MCF 10A (cell line): ENCODE results near the gene NAT16. TPM values are rescaled to one million over a fixed set of nuclear protein-coding genes. Genes with fewer than 3 reads are reported as not detected.
A peak's percentile ranks its signal among the peaks of the same experiment; 100 is the strongest.

ENCODE experiments used
- BruUV-seq: library from RNA; stranded (reverse); fragments of 400-500 nt; replicated peaks from 2 replicates; lab custom pipeline; 2021; lab: Mats Ljungman, UMichigan
- CTCF ChIA-PET: fragments of 300-600 bp; sonication (Branson Sonifier 250); formaldehyde crosslinking; extraction: SDS; loops from one replicate; lab custom pipeline; 2021; ENCODE audit warnings: antibody characterized with exemption, inconsistent platforms; lab: Yijun Ruan, JAX
- POLR2A ChIA-PET: fragments of 300-600, 350-650 bp; sonication (Branson Sonifier 250); formaldehyde crosslinking; extraction: SDS; loops from one replicate; lab custom pipeline; 2020; ENCODE audit warnings: antibody characterized with exemption, inconsistent platforms; lab: Yijun Ruan, JAX
- DNase-seq: peaks from one replicate; pipeline ENCODE4 v3.0.0-alpha.2; 2018; ENCODE audit not compliant: unreplicated experiment
- H3K27ac Mint-ChIP-seq: one replicate; pipeline ENCODE4 v1.8.0; 2022; ENCODE audit warnings: mild to moderate bottlenecking, low read depth, mixed read lengths; ENCODE audit not compliant: unreplicated experiment
- H3K27me3 Mint-ChIP-seq: one replicate; pipeline ENCODE4 v1.8.0; 2022; ENCODE audit warnings: mixed read lengths; ENCODE audit not compliant: insufficient read depth, unreplicated experiment
- H3K36me3 Mint-ChIP-seq: one replicate; pipeline ENCODE4 v1.8.0; 2022; ENCODE audit warnings: mild to moderate bottlenecking, moderate library complexity, mixed read lengths; ENCODE audit not compliant: insufficient read depth, unreplicated experiment
- H3K4me1 Mint-ChIP-seq: one replicate; pipeline ENCODE4 v1.8.0; 2022; ENCODE audit warnings: mixed read lengths; ENCODE audit not compliant: insufficient read depth, unreplicated experiment
- H3K4me3 Mint-ChIP-seq: one replicate; pipeline ENCODE4 v1.8.0; 2022; ENCODE audit warnings: mild to moderate bottlenecking, moderate library complexity, mixed read lengths; ENCODE audit not compliant: unreplicated experiment
- H3K9me3 Mint-ChIP-seq: one replicate; pipeline ENCODE4 v1.8.0; 2022; ENCODE audit warnings: mixed read lengths; ENCODE audit not compliant: unreplicated experiment
- CTCF ChIP-seq: fragments of 200-600 bp; IDR thresholded peaks from one replicate; pipeline ENCODE4 v1.8.0; 2022; ENCODE audit warnings: antibody characterized with exemption, mild to moderate bottlenecking; ENCODE audit not compliant: unreplicated experiment
- intact Hi-C: fragments of 100-400 bp; cut with micrococcal nuclease; formaldehyde crosslinking; loops from 2 replicates; pipeline ENCODE4 v1.14.1; 2022
- total RNA-seq: library from RNA; stranded (reverse); gene quantifications from 2 replicates; pipeline ENCODE4 v1.2.3, GENCODE V29; 2022

Gene NAT16
- total RNA-seq, 1 experiment from 2014 or later: not detected

- intact Hi-C loops: loop anchor here (1.0 kb wide), 2 partner anchors 38 to 44 kb away; no protein-coding TSS in a partner anchor
- BruUV-seq: TSS peak; percentile 37
- ChIA-PET CTCF (interaction anchor here (0.6 to 2.2 kb wide), 12 partner anchors 10 to 1333 kb away, joined by 3 to 7 read pairs (median 4); partner anchors contain the start of gene FIS1), POLR2A (interaction anchor here (0.6 to 3.6 kb wide), 14 partner anchors 12 to 107 kb away, joined by 3 to 24 read pairs (median 4); partner anchors contain the start of genes SERPINE1, TRIM56, VGF and ZNHIT1)
- H3K4me3 Mint-ChIP-seq: peak overlapping the region; percentile 68
- H3K27ac Mint-ChIP-seq: peak overlapping the region; percentile 89
- no peaks in the 10 kb centered on the region for H3K27me3 Mint-ChIP-seq
- no peaks in the 10 kb centered on the region for H3K9me3 Mint-ChIP-seq
- peak; percentile 98 for DNase-seq
- peaks cover 50% of the 10 kb centered on the region for H3K4me1 Mint-ChIP-seq
- TF ChIP-seq CTCF: peak; percentile 93
- peaks cover 21% of the 10 kb centered on the region for H3K36me3 Mint-ChIP-seq
These were observed 41.8 kb downstream of the NAT16 start for GRCh38 chr7:101138213-101138870.

GRCh38 chr7:101137651-101138212 lies 42.4 kb downstream of the NAT16 start:
- peak overlapping the region; percentile 68 for H3K4me3 Mint-ChIP-seq
- POLR2A ChIA-PET: interaction anchor here (0.5 to 3.6 kb wide), 8 partner anchors 11 to 115 kb away, joined by 3 to 24 read pairs (median 5); partner anchors contain the start of genes SERPINE1, TRIM56, VGF and ZNHIT1

GRCh38 chr7:101134399-101134980 lies 45.6 kb downstream of the NAT16 start:
- intact Hi-C loops: no loop called here
- CTCF ChIA-PET: interaction anchor here (0.6 to 3.1 kb wide), 5 partner anchors 9 to 553 kb away, joined by 3 to 17 read pairs (median 5); no protein-coding TSS in a partner anchor
- DNase-seq: no peak
- Mint-ChIP-seq H3K9me3 (no peaks in the 10 kb centered on the region), H3K4me1 (peaks cover 48% of the 10 kb centered on the region), H3K27me3 (no peaks in the 10 kb centered on the region), H3K27ac (peak overlapping the region; percentile 61), H3K36me3 (peaks cover 45% of the 10 kb centered on the region), H3K4me3 (no peak overlapping the region)
- no TSS peak for BruUV-seq
- POLR2A ChIA-PET: interaction anchor here (0.6 to 1.4 kb wide), 5 partner anchors 8 to 79 kb away, joined by 3 to 5 read pairs (median 3); no protein-coding TSS in a partner anchor
- no peak for TF ChIP-seq CTCF

More at GRCh38 chr7:101137651-101138212, 42.4 kb downstream of the NAT16 start:
- peak overlapping the region; percentile 89 for H3K27ac Mint-ChIP-seq
- H3K27me3 Mint-ChIP-seq: no peaks in the 10 kb centered on the region
- BruUV-seq: no TSS peak
- H3K36me3 Mint-ChIP-seq: peaks cover 27% of the 10 kb centered on the region
- H3K4me1 Mint-ChIP-seq: peaks cover 51% of the 10 kb centered on the region
- CTCF ChIA-PET: interaction anchor here (0.6 to 1.5 kb wide), 7 partner anchors 10 to 107 kb away, joined by 3 to 7 read pairs (median 4); partner anchors contain the start of gene FIS1
- no peak for DNase-seq
- no peaks in the 10 kb centered on the region for H3K9me3 Mint-ChIP-seq
- intact Hi-C loops: loop anchor here (1.0 kb wide), 2 partner anchors 37 to 43 kb away; no protein-coding TSS in a partner anchor
- TF ChIP-seq CTCF: no peak
